NCI-H146 treated with DMSO at 0.1 percent for 48 hours (cell line): ENCODE measurements around the gene TRPM2.

Source experiments
- DNase-seq: peaks from one replicate; lab custom pipeline; 2025; ENCODE audit not compliant: unreplicated experiment; lab: John Stamatoyannopoulos, UW

The TRPM2 gene

DNA sequence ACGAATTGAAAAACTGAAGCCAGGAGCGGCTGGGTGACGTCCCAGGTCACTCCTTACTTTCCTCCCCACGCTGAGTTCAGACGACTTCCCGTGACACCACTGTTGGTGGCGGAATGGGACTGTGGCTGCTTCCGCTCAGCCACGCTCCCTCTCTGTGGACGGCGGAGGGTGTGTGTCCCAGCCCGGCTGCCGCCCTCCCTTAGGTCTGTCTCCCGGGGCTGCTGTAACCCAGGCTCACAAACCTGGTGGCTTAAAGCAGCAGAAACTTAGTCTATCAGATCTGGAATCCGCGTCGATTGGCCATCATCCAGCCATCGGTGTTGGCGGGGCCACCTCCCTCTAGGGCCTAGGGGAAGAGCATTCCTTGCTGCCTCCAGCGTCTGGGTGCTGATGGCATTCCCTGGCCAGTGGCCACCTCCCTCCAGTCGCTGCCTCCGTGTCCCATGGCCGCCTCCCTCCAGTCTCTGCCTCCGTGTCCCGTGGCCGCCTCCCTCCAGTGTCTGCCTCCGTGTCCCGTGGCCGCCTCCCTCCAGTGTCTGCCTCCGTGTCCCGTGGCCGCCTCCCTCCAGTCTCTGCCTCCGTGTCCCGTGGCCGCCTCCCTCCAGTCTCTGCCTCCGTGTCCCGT is 17.5 kb downstream of the TRPM2 start:
- no peak for DNase-seq

- DNase-seq, result no peak
Observed at GRCh38 chr21:44371596-44371995, 18.2 kb downstream of the TRPM2 start.

GRCh38 chr21:44372616-44373015 is 19.2 kb downstream of the TRPM2 start:
- no peak for DNase-seq

DNA sequence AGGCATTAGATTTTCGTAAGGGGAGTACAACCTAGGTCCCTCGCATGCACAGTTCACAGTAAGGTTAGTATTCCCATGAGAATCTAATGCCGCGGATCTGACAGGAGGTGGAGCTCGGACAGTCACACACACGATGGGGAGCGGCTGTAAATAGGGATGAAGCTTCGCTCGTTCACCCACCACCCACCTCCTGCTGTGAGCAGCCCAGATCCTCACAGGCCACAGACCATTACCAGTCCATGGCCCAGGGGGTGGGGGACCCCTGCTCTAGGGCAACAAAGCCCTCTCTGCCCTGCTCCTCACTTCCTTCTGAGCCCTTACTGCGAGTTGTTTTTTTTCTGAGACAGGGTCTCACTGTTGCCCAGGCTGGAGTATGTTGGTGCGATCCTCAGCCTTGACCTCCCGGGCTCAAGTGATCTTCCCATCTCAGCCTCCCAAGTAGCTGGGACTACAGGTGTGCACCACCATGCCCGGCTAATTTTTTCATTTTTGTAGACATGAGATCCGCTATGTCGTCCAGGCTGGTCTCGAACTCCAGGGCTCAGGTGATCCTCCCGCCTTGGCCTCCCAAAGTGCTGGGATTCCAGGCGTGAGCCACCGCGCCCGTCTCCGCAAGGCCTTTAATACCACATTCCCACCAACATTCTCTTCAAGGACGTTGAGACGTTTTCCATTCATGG is 21.3 kb downstream of the TRPM2 start:
- DNase-seq, result no peak

- DNase-seq, result no peak
Observed at GRCh38 chr21:44375281-44375651, 21.8 kb downstream of the TRPM2 start.

DNA sequence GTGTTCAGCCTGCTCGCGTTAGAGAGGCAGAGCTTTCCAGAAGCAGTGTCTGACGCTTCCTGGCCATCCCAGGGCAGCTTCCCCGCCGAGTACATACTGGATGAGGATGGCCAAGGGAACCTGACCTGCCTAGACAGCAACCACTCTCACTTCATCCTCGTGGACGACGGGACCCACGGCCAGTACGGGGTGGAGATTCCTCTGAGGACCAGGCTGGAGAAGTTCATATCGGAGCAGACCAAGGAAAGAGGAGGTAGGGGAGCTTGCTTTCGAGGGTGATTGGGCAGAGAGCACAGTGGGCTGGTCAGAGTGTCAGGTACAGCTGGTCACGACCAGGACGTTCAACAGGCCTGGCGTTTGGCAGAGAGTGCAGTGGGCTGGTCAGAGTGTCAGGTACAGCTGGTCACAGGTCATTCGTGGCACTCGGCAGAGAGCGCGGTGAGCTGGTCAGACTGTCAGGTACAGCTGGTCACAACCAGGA is 22.4 kb downstream of the TRPM2 start:
- no peak for DNase-seq

- no peak for DNase-seq
Observed at GRCh38 chr21:44376606-44377005, 23.2 kb downstream of the TRPM2 start.

- DNase-seq, result no peak
Observed at GRCh38 chr21:44377201-44377921, 23.9 kb downstream of the TRPM2 start.

DNA sequence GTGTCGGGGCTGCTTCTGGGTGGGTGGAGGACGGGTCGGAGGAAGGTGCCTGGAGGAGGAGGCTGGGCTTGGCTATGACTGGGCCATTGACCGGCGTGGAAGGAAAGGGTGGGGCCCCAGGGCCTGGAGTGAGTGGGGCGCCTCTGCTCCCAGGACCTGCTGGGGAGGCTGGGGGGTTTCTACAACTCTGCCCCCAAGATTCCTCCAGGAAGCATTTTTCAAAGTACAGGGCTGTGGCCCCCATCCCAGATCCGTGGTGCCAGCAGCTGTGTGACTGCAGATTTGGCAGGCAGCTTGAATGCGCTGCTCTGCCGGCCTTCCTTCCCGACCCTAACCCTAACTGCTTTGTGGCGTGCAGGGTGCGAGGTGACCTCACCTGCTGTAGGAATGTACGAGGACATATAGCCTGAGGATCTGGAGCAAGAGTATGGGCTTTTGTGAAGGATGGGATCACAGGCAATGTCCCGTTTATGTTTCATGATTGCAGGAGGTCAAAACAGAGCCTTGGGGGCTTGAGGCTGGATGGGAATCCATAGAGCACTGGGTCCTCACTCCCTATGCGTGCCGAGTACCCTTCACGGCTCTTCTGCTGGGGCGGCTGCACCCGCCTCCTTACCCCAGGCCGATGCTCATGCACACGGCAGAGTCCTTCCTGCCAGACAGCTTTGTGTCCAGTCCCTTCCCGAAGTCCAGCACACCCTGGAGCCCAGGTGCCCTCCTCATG is 24.7 kb downstream of the TRPM2 start:
- DNase-seq, result no peak

DNA sequence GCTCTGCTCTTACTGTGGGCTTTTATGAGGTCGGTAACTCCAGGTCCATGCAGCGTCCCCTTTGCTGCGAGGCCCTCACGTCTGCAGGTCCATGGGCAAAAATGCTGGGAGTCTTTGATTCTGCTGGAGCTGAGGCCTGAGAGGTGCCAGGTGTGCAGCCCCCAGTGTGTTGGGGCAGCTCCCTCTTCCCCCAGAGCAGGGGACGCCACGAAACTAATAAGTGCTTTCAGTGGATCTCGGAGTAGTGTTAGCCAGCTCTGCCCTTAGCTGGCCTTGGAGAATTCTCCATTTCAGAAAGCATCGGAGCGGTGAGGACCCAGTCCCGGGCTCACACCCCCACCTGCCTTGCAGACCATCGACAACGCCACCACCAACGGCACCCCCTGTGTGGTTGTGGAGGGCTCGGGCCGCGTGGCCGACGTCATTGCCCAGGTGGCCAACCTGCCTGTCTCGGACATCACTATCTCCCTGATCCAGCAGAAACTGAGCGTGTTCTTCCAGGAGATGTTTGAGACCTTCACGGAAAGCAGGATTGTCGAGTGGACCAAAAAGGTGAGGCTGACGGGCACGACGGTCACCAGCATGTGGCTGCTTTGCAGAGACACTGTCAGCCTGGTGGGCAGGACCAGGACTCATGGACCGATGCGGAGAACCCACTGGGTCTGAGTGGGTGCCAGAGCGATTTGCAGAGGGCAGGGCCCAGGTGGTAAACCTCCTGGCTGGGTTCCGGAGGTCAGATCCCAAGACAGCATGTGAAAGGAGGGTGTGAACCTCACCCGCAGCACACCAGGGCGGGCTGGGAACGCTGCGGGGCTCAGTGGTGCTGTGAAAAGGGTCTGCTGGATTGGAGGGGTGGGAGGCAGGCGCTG is 25.5 kb downstream of the TRPM2 start:
- no peak for DNase-seq

DNA sequence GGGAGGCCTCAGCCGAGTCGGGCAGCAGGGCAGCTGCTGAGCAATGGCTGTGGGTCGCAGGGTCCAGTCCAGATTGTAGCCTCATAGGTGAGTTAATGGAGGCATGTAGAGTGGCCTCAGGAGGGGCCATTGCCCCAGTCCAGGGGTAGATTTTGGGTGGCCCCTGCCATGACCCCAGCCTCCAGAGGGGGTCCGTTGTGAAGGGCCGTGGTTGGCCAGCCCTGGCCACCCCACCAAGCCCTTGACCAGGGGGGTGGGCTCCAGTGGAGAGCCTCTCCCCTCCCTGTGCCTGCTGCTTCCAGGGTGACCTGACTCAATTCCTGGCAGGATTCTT is 26.1 kb downstream of the TRPM2 start:
- DNase-seq, result no peak

GRCh38 chr21:44379991-44380865 is 26.8 kb downstream of the TRPM2 start:
- DNase-seq, result no peak

- no peak for DNase-seq
Observed at GRCh38 chr21:44380876-44381275, 27.5 kb downstream of the TRPM2 start.

DNA sequence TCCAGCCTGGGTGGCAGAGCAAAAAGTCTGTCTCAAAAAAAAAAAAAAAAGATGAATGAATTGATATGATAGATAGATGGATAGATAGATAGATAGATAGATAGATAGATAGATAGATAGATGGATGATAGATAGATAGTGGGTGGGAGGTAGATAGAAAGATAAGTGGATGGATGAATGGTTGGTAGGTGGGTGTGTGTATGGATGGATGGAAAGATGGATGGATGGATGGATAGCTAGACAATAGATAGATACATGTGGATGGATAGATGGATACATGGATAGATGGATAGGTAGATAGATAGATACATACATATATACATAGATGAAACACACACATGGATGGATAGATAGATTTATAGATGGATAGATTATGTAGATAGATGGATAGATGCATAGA is 28.5 kb downstream of the TRPM2 start:
- DNase-seq, result no peak

GRCh38 chr21:44382536-44382935 is 29.1 kb downstream of the TRPM2 start:
- DNase-seq, result no peak

DNA sequence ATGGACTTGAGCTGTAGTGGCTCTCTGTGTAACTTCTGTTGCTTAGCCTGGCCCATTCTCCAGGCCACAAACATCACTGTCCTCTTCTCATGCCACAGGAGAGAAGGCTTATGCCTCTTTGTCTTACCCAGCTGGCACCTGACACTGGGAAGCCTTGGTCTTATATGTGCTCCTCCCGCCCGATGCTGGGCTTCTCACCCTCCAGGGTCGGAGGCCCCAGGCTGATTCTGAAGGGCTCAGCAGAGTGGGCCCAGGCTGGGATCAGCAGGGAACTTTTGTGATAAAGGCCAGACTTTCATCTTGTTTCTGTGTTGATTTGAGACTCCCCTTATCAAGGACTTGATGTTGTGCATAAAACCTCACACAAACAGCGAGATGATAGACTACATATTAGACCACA is 29.8 kb downstream of the TRPM2 start:
- DNase-seq, result no peak

- DNase-seq, result no peak
Observed at GRCh38 chr21:44384968-44385367, 31.5 kb downstream of the TRPM2 start.

- no peak for DNase-seq
Observed at GRCh38 chr21:44389335-44389734, 35.9 kb downstream of the TRPM2 start.

DNA sequence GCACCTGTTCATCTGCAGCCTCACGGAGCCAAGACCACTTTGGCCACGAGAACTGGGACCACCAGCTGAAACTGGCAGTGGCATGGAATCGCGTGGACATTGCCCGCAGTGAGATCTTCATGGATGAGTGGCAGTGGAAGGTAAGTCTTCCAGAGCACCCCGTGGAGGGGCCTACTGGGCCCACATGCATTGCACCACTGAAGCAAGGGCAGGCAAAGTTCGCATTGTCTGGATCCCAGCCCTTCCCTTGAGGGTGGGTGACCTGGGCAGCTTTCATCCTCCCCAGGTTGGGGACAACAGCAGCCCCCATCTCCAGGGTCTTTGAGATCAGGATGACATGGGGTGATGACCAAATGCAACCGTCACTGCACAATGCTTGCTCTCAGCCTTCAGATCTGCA is 37.5 kb downstream of the TRPM2 start:
- DNase-seq, result no peak
